Calu3 (cell line): ENCODE measurements around the gene DLG2. TPM values are rescaled to one million over a fixed set of nuclear protein-coding genes. Genes with fewer than 3 reads are reported as not detected.

Experiments used
- BruUV-seq: library from RNA; stranded (reverse); fragments of 400-500 nt; replicated peaks from 2 replicates; lab custom pipeline; 2021; lab: Mats Ljungman, UMichigan
- CTCF ChIA-PET: fragments of 300-600 bp; sonication (Branson Sonifier 250); formaldehyde crosslinking; loops from one replicate; lab custom pipeline; 2022; ENCODE audit warnings: antibody characterized with exemption; lab: Charles Lee
- DNase-seq: peaks from one replicate; pipeline ENCODE4 v3.0.0; 2022
- H3K27ac Mint-ChIP-seq: one replicate; pipeline ENCODE4 v1.8.0; 2022; ENCODE audit warnings: mixed read lengths; ENCODE audit not compliant: unreplicated experiment
- H3K27me3 Mint-ChIP-seq: one replicate; pipeline ENCODE4 v1.8.0; 2022; ENCODE audit warnings: mixed read lengths; ENCODE audit not compliant: unreplicated experiment
- H3K36me3 Mint-ChIP-seq: one replicate; pipeline ENCODE4 v1.8.0; 2022; ENCODE audit warnings: mild to moderate bottlenecking, moderate library complexity, mixed read lengths; ENCODE audit not compliant: insufficient read depth, unreplicated experiment
- H3K4me1 Mint-ChIP-seq: one replicate; pipeline ENCODE4 v1.8.0; 2022; ENCODE audit warnings: mild to moderate bottlenecking, low read depth, mixed read lengths; ENCODE audit not compliant: unreplicated experiment
- H3K4me3 Mint-ChIP-seq: one replicate; pipeline ENCODE4 v1.8.0; 2022; ENCODE audit warnings: mild to moderate bottlenecking, low read depth, moderate library complexity, mixed read lengths; ENCODE audit not compliant: unreplicated experiment
- H3K9me3 Mint-ChIP-seq: one replicate; pipeline ENCODE4 v1.8.0; 2022; ENCODE audit warnings: low read depth, mixed read lengths; ENCODE audit not compliant: unreplicated experiment
- CTCF ChIP-seq: fragments of 200-600 bp; IDR thresholded peaks from one replicate; pipeline ENCODE4 v1.8.0; 2022; ENCODE audit warnings: antibody characterized with exemption; ENCODE audit not compliant: unreplicated experiment
- intact Hi-C: fragments of 100-400 bp; cut with micrococcal nuclease; formaldehyde crosslinking; loops from one replicate; pipeline ENCODE4 v1.10.0; 2022; ENCODE audit not compliant: unreplicated experiment
- total RNA-seq: library from RNA; stranded (reverse); gene quantifications from 2 replicates; pipeline ENCODE4 v1.2.3, GENCODE V29; 2022

Gene DLG2
- total RNA-seq, 1 experiment from 2014 or later: 0.71 TPM

DNA sequence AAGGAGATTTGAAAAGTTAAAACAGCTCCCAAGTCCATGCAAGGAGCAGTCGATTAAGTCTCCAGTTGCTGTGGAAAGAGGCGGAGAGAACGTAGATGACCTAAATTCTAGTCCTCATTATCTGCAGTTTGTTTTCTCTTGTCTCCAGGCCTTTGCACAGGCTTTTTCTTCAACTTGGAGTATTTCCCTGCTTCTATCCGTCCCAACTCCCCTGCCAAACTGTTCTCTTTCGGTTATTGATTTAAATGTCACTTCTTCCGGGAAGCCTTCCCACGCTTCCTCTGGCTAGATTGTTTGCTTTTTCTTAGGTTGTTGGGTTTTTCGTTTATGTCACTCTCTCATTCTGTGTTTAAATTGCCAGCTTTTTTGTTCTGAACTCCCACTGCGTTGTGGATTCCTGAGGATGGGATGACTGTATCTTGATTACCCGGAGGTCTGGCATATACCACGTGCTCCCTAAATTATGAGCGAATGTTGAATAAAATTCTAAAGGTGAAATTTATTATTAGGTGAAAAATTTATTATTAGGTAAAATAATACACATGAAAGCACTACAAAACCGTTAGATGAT, 1.7 kb upstream of the DLG2 start:
- TF ChIP-seq CTCF: no peak
- DNase-seq: no peak
- BruUV-seq: TSS peak; percentile 70
- CTCF ChIA-PET: interaction anchor here (0.7 kb wide), 1 partner anchor 8 kb away, joined by 3 read pairs; no protein-coding TSS in a partner anchor
- intact Hi-C loops: no loop called here
- Mint-ChIP-seq H3K4me3 (peak overlapping the region; percentile 96), H3K4me1 (peaks cover 16% of the 10 kb centered on the region), H3K27ac (peak overlapping the region; percentile 94), H3K27me3 (no peaks in the 10 kb centered on the region), H3K9me3 (no peaks in the 10 kb centered on the region), H3K36me3 (peaks cover 27% of the 10 kb centered on the region)

GRCh38 chr11:85627998-85628770, 1.0 kb upstream of the DLG2 start, which contains the start of gene TMEM126B:
TSS of gene TMEM126B (plus strand) at chr11:85628593. CDS start at chr11:85628608, 15 bp downstream.
- H3K27me3 Mint-ChIP-seq: no peaks in the 10 kb centered on the region
- CTCF ChIA-PET: interaction anchor here (0.7 to 0.8 kb wide), 2 partner anchors 7 to 15 kb away, joined by 3 read pairs; no protein-coding TSS in a partner anchor
- no TSS peak for BruUV-seq
- intact Hi-C loops: no loop called here
- H3K27ac Mint-ChIP-seq: peak within 1 kb of the TSS; percentile 94
- peaks cover 27% of the 10 kb centered on the region for H3K36me3 Mint-ChIP-seq
- no peaks in the 10 kb centered on the region for H3K9me3 Mint-ChIP-seq
- H3K4me1 Mint-ChIP-seq: peaks cover 16% of the 10 kb centered on the region
- peak within 1 kb of the TSS; percentile 96 for H3K4me3 Mint-ChIP-seq
- TF ChIP-seq CTCF: no peak
- peak; percentile 92 for DNase-seq

GRCh38 chr11:85626496-85626895, 648 bp downstream of the DLG2 start:
- Mint-ChIP-seq H3K27ac (no peak overlapping the region), H3K4me1 (peaks cover 16% of the 10 kb centered on the region), H3K36me3 (peaks cover 27% of the 10 kb centered on the region), H3K9me3 (no peaks in the 10 kb centered on the region), H3K4me3 (no peak overlapping the region), H3K27me3 (no peaks in the 10 kb centered on the region)
- CTCF ChIA-PET: no interaction called here
- TF ChIP-seq CTCF: no peak
- no peak for DNase-seq
- intact Hi-C loops: no loop called here
- no TSS peak for BruUV-seq

DNA sequence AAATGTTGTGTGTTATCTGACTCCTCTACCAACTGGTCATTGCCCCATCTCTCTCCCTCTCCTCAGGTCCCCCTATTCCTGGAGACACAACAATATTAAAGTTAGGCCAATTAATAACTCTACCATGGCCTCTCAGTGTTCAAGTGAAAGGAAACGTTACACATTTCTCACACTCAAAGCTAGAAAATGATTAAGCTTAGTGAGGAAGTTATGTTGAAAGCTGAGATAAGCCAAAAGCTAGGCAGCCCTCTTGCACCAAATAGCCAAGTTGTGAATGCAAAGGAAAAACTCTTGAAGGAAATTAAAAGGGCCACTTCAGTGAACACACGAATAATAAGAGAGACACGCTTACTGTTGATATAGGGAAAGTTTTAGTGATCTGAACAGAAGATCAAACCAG, 6.9 kb downstream of the DLG2 start:
- no TSS peak for BruUV-seq
- CTCF ChIA-PET: interaction anchor here (1.2 kb wide), 1 partner anchor 11 kb away, joined by 4 read pairs; no protein-coding TSS in a partner anchor
- Mint-ChIP-seq H3K4me1 (peaks cover 9% of the 10 kb centered on the region), H3K4me3 (no peak overlapping the region), H3K36me3 (no peaks in the 10 kb centered on the region), H3K9me3 (no peaks in the 10 kb centered on the region), H3K27ac (no peak overlapping the region), H3K27me3 (no peaks in the 10 kb centered on the region)
- intact Hi-C loops: no loop called here
- TF ChIP-seq CTCF: no peak
- DNase-seq: no peak
